ENCODE data around the gene CCDC97. TPM values are rescaled to one million over a fixed set of nuclear protein-coding genes. Genes with fewer than 3 reads are reported as not detected.
"Not testable (repeated sequence)": the region's sequence is repeated elsewhere in the genome, so short reads cannot be mapped to it uniquely, and the experiment has no call there.

CCDC97 gene
- total and polyA plus RNA-seq, 5 donors, result 12.2 to 22.2 (median 18.1) TPM

GRCh38 chr19:41273076-41273475, 36.9 kb upstream of the CCDC97 start:
- Histone ChIP-seq H3K9me3 (ENCODE audit: control insufficient read depth, low read length) (no peaks in the 10 kb centered on the region), H3K27ac (ENCODE audit: low read length) (no peak overlapping the region), H3K4me3 (ENCODE audit: low read length) (no peak overlapping the region), H3K27me3 (ENCODE audit: control insufficient read depth, insufficient read depth) (no peaks in the 10 kb centered on the region), H3K4me1 (ENCODE audit: control insufficient read depth, insufficient read depth, low read length) (no peaks in the 10 kb centered on the region)
- 88% methylated on average over 6 of the region's 6 CpGs for WGBS
- DNase-seq (no peak), ATAC-seq (no peak)
- intact Hi-C loops (cut with DNase I), result no loop called here

GRCh38 chr19:41274802-41275201, 35.2 kb upstream of the CCDC97 start:
- H3K4me1 ChIP-seq (ENCODE audit: control insufficient read depth, insufficient read depth, low read length), result no peaks in the 10 kb centered on the region
- H3K4me3 ChIP-seq (ENCODE audit: low read length), result no peak overlapping the region
- no peak overlapping the region for H3K27ac ChIP-seq (ENCODE audit: low read length)
- H3K27me3 ChIP-seq (ENCODE audit: control insufficient read depth, insufficient read depth), result no peaks in the 10 kb centered on the region
- intact Hi-C loops (cut with DNase I), result no loop called here
- 92% methylated on average over 5 of the region's 5 CpGs for WGBS
- no peaks in the 10 kb centered on the region for H3K9me3 ChIP-seq (ENCODE audit: control insufficient read depth, low read length)
- no peak for DNase-seq
- ATAC-seq, result no peak

GRCh38 chr19:41276231-41276630, 33.7 kb upstream of the CCDC97 start:
- Histone ChIP-seq H3K4me3 (ENCODE audit: low read length) (no peak overlapping the region), H3K4me1 (ENCODE audit: control insufficient read depth, insufficient read depth, low read length) (no peaks in the 10 kb centered on the region), H3K27ac (ENCODE audit: low read length) (no peak overlapping the region), H3K9me3 (ENCODE audit: control insufficient read depth, low read length) (no peaks in the 10 kb centered on the region), H3K27me3 (ENCODE audit: control insufficient read depth, insufficient read depth) (no peaks in the 10 kb centered on the region)
- WGBS, result 72% methylated on average over 3 of the region's 3 CpGs
- intact Hi-C loops (cut with DNase I), result no loop called here
- no peak for ATAC-seq
- DNase-seq, result no peak

- Histone ChIP-seq H3K9me3 (ENCODE audit: control insufficient read depth, low read length) (no peaks in the 10 kb centered on the region), H3K4me1 (ENCODE audit: control insufficient read depth, insufficient read depth, low read length) (no peaks in the 10 kb centered on the region), H3K4me3 (ENCODE audit: low read length) (no peak overlapping the region), H3K27ac (ENCODE audit: low read length) (no peak overlapping the region), H3K27me3 (ENCODE audit: control insufficient read depth, insufficient read depth) (no peaks in the 10 kb centered on the region)
- no peak for ATAC-seq
- WGBS, result 91% methylated on average over 2 of the region's 2 CpGs
- DNase-seq, result no peak
- intact Hi-C loops (cut with DNase I), result no loop called here
Observed at GRCh38 chr19:41278478-41278877, 31.5 kb upstream of the CCDC97 start.

- Histone ChIP-seq H3K27me3 (ENCODE audit: control insufficient read depth, insufficient read depth) (no peaks in the 10 kb centered on the region), H3K4me3 (ENCODE audit: low read length) (no peak overlapping the region), H3K9me3 (ENCODE audit: control insufficient read depth, low read length) (no peaks in the 10 kb centered on the region), H3K27ac (ENCODE audit: low read length) (no peak overlapping the region), H3K4me1 (ENCODE audit: control insufficient read depth, insufficient read depth, low read length) (no peaks in the 10 kb centered on the region)
- ATAC-seq (no peak), DNase-seq (no peak)
- 68% methylated on average over 3 of the region's 3 CpGs for WGBS
- intact Hi-C loops (cut with DNase I), result no loop called here
Observed at GRCh38 chr19:41288673-41289530, 21.1 kb upstream of the CCDC97 start.

DNA sequence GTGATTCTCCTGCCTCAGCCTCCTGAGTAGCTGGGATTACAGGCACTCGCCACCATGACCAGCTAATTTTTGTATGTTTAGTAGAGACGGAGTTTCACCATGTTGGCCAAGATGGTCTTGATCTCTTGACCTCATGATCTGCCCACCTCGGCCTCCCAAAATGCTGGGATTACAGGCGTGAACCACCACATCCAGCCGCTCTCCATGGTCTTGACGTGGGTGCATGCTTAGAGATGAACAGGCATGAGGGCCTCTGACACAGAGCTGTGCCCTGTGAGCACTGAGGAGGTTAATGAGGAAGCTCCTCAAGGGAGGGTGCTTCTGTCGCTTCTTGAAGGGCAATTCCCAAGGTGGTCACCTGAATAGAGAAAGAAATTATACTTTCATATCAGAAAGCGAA, 20.2 kb upstream of the CCDC97 start:
- H3K27ac ChIP-seq (ENCODE audit: low read length); DNase-seq; ATAC-seq; H3K9me3 ChIP-seq (ENCODE audit: control insufficient read depth, low read length); H3K4me1 ChIP-seq (ENCODE audit: control insufficient read depth, insufficient read depth, low read length); H3K27me3 ChIP-seq (ENCODE audit: control insufficient read depth, insufficient read depth); intact Hi-C loops (cut with DNase I); H3K4me3 ChIP-seq (ENCODE audit: low read length): not testable (repeated sequence)
- 95% methylated on average over 8 of the region's 8 CpGs for WGBS

GRCh38 chr19:41294393-41294792, 15.6 kb upstream of the CCDC97 start:
- ATAC-seq (no peak), DNase-seq (no peak)
- Histone ChIP-seq H3K4me3 (ENCODE audit: low read length) (no peak overlapping the region), H3K27me3 (ENCODE audit: control insufficient read depth, insufficient read depth) (no peaks in the 10 kb centered on the region), H3K27ac (ENCODE audit: low read length) (no peak overlapping the region), H3K9me3 (ENCODE audit: control insufficient read depth, low read length) (no peaks in the 10 kb centered on the region), H3K4me1 (ENCODE audit: control insufficient read depth, insufficient read depth, low read length) (peaks cover 29% of the 10 kb centered on the region)
- intact Hi-C loops (cut with DNase I), result no loop called here
- WGBS, result 95% methylated on average over 10 of the region's 10 CpGs

- intact Hi-C loops (cut with DNase I), result no loop called here
- Histone ChIP-seq H3K9me3 (ENCODE audit: control insufficient read depth, low read length) (no peaks in the 10 kb centered on the region), H3K4me1 (ENCODE audit: control insufficient read depth, insufficient read depth, low read length) (peaks cover 37% of the 10 kb centered on the region), H3K4me3 (ENCODE audit: low read length) (no peak overlapping the region), H3K27me3 (ENCODE audit: control insufficient read depth, insufficient read depth) (no peaks in the 10 kb centered on the region), H3K27ac (ENCODE audit: low read length) (no peak overlapping the region)
- DNase-seq, result no peak
- WGBS, result 59% methylated on average over 6 of the region's 6 CpGs
- no peak for ATAC-seq
Observed at GRCh38 chr19:41295499-41295898, 14.5 kb upstream of the CCDC97 start.

GRCh38 chr19:41296433-41296871, 13.5 kb upstream of the CCDC97 start:
- Histone ChIP-seq H3K4me1 (ENCODE audit: control insufficient read depth, insufficient read depth, low read length) (peaks cover 39% of the 10 kb centered on the region), H3K27ac (ENCODE audit: low read length) (peak overlapping the region; percentile 96), H3K27me3 (ENCODE audit: control insufficient read depth, insufficient read depth) (no peaks in the 10 kb centered on the region), H3K4me3 (ENCODE audit: low read length) (no peak overlapping the region), H3K9me3 (ENCODE audit: control insufficient read depth, low read length) (no peaks in the 10 kb centered on the region)
- ATAC-seq (no peak), DNase-seq (no peak)
- intact Hi-C loops (cut with DNase I), result no loop called here
- 80% methylated on average over 2 of the region's 2 CpGs for WGBS

DNA sequence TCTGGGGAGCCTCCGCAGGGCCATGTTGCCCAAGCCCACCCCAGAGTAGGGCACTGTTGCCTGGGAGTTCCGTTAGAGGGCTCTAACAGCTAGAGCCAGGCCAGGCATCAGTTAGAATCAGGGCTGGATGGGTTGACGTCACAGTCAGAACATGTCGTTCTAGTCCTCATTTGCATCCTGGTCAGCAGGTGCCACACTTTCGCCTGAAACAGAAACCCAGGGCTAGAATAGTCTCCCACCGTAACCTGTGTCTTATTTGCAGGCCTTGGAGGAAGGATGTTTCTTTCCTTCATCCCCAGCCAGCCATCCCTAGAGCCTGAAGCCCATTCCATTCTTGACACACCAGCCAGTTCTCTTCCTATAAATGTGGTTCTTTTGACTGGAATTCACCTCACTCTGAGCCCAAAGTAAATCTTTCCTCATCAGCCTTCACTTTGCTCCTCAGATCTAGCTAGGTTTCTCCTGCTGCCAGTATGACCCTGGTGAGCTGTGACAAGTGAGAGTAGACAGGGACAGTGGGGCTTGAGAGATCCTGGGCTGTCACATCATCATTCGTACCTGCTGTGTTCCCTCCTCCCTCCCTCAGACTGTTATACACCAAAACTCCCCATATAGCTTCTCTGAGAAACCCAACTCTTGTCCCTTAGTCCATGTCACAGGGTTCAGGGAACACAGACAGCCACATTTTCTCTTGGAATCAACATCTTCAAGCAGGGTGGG, 12.2 kb upstream of the CCDC97 start:
- 43% methylated on average over 7 of the region's 7 CpGs for WGBS
- ATAC-seq (peak; percentile 15 to 50), DNase-seq (no peak)
- peaks cover 41% of the 10 kb centered on the region for H3K4me1 ChIP-seq (ENCODE audit: control insufficient read depth, insufficient read depth, low read length)
- H3K27ac ChIP-seq (ENCODE audit: low read length), result peak overlapping the region; percentile 96
- intact Hi-C loops (cut with DNase I), result no loop called here
- H3K4me3 ChIP-seq (ENCODE audit: low read length), result no peak overlapping the region
- H3K27me3 ChIP-seq (ENCODE audit: control insufficient read depth, insufficient read depth), result no peaks in the 10 kb centered on the region
- no peaks in the 10 kb centered on the region for H3K9me3 ChIP-seq (ENCODE audit: control insufficient read depth, low read length)

GRCh38 chr19:41298348-41298964, 11.5 kb upstream of the CCDC97 start:
- DNase-seq (peak; percentile 91 to 94 (median 94)), ATAC-seq (peak; percentile 85 to 91)
- Histone ChIP-seq H3K27me3 (ENCODE audit: control insufficient read depth, insufficient read depth) (no peaks in the 10 kb centered on the region), H3K4me1 (ENCODE audit: control insufficient read depth, insufficient read depth, low read length) (peaks cover 41% of the 10 kb centered on the region), H3K9me3 (ENCODE audit: control insufficient read depth, low read length) (no peaks in the 10 kb centered on the region), H3K27ac (ENCODE audit: low read length) (peak overlapping the region; percentile 96), H3K4me3 (ENCODE audit: low read length) (no peak overlapping the region)
- 10% methylated on average over 4 of the region's 4 CpGs for WGBS
- intact Hi-C loops (cut with DNase I), result no loop called here

All from right cardiac atrium (tissue), 5 donors.